Fibroblast of the aortic adventitia (primary cell): ENCODE results near the gene DNAH11. TPM values are rescaled to one million over a fixed set of nuclear protein-coding genes. Genes with fewer than 3 reads are reported as not detected.

Experiments
- DNase-seq: peaks from one replicate; pipeline ENCODE4 v3.0.0-alpha.2; 2010; ENCODE audit warnings: low read depth
- H3K4me3 ChIP-seq: 2 replicates; pipeline ENCODE4 v1.5.1; 2011; ENCODE audit warnings: low read depth, mild to moderate bottlenecking, control low read depth, low read length, moderate library complexity
- CTCF ChIP-seq: IDR thresholded peaks from 2 replicates; pipeline ENCODE4 v1.5.1; 2011; ENCODE audit warnings: mild to moderate bottlenecking, low read length, control low read depth, inconsistent platforms; ENCODE audit not compliant: insufficient read depth
- total RNA-seq: library from RNA; depleted of rRNA; stranded (reverse); fragments of >200 nt; gene quantifications from 2 replicates; pipeline ENCODE4 v1.2.3, GENCODE V29; 2012; ENCODE audit warnings: low replicate concordance

DNAH11 gene
- total RNA-seq, 1 donor, result 2.7 TPM

- no peak for DNase-seq
- no peak overlapping the region for H3K4me3 ChIP-seq
- TF ChIP-seq CTCF, result no peak
Measured at GRCh38 chr7:21550821-21551531, 8.1 kb downstream of the DNAH11 start.

- TF ChIP-seq CTCF, result no peak
- DNase-seq, result no peak
- H3K4me3 ChIP-seq, result no peak overlapping the region
Measured at GRCh38 chr7:21562385-21562784, 19.5 kb downstream of the DNAH11 start.

GRCh38 chr7:21565614-21566013 is 22.8 kb downstream of the DNAH11 start:
- TF ChIP-seq CTCF, result no peak
- DNase-seq, result no peak
- H3K4me3 ChIP-seq, result no peak overlapping the region

- no peak overlapping the region for H3K4me3 ChIP-seq
- no peak for DNase-seq
- TF ChIP-seq CTCF, result no peak
Measured at GRCh38 chr7:21566094-21566493, 23.3 kb downstream of the DNAH11 start.

- H3K4me3 ChIP-seq, result no peak overlapping the region
- no peak for DNase-seq
- no peak for TF ChIP-seq CTCF
Measured at GRCh38 chr7:21568762-21569161, 25.9 kb downstream of the DNAH11 start.

- no peak for DNase-seq
- TF ChIP-seq CTCF, result no peak
- no peak overlapping the region for H3K4me3 ChIP-seq
Measured at GRCh38 chr7:21572331-21573313, 29.8 kb downstream of the DNAH11 start.
